NCI-H128 (cell line): ENCODE measurements around the gene PSTPIP2.
"Not testable (repeated sequence)": the region's sequence is repeated elsewhere in the genome, so short reads cannot be mapped to it uniquely, and the experiment has no call there.

ENCODE experiments used
- DNase-seq: peaks from one replicate; lab custom pipeline; 2025; ENCODE audit not compliant: unreplicated experiment; lab: John Stamatoyannopoulos, UW

Gene PSTPIP2

DNA sequence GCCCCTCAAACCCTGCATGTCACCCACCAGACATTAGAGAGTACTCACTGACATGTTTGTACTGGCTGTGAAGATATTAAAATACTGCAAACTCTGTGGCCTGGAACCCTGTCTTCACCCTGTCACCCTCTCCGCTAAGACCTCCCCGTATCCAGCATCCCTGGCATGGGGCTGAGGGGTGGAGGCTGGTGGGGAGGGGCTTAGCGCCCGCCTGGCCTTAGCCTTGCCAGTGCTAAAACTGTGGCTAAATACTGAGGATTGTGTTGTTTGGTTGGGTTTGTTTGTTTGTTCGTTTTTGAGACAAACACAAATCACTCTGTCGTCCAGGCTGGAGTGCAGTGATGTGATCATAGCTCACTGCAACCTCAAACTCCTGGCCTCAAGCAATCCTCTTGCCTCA lies 1.8 kb downstream of the PSTPIP2 start:
- DNase-seq, result no peak

DNA sequence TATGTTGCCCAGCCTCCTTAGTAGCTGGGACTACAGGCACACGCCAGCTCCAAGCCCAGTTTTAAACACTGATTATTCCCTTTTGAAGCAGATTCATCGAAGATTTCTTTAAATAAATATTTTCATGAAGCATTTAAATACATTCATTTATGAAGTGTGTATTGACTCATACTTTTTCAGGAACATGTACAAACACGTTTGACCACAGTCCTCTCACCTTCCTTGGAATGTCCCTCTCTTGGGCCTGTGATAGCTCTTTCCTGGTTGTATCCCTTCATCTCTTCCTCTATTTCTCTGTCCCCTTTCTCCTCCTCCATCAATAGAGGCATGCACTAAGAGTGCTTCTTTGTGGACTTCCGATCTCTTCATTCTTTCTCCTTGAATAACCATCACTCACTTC lies 2.5 kb downstream of the PSTPIP2 start:
- DNase-seq, result no peak

GRCh38 chr18:46068763-46069162 lies 3.3 kb downstream of the PSTPIP2 start:
- DNase-seq, result no peak

- DNase-seq, result no peak
Measured at GRCh38 chr18:46067438-46068007, 4.5 kb downstream of the PSTPIP2 start.

GRCh38 chr18:46062781-46063180 lies 9.3 kb downstream of the PSTPIP2 start:
- DNase-seq, result no peak

GRCh38 chr18:46061796-46062195 lies 10.3 kb downstream of the PSTPIP2 start:
- DNase-seq, result no peak

DNA sequence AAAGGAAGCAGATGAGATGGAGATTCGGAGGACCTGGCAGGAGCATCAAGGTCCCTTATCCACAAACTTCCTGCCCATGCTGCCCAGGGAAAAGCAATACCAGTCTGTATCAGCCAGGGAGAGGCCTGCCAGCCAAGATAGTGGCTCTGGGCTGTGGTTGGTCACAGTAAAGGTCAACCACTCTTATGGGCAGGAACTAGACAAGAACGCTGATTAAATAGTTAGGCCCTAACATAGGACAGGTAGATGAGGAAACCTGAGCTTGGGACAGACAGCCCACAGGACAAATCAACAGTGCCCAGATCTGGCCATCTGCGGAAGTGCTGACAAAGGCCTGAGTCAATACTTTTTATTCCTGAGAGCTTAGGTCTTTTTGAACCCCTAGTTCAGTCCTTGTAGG lies 10.7 kb downstream of the PSTPIP2 start:
- no peak for DNase-seq

DNA sequence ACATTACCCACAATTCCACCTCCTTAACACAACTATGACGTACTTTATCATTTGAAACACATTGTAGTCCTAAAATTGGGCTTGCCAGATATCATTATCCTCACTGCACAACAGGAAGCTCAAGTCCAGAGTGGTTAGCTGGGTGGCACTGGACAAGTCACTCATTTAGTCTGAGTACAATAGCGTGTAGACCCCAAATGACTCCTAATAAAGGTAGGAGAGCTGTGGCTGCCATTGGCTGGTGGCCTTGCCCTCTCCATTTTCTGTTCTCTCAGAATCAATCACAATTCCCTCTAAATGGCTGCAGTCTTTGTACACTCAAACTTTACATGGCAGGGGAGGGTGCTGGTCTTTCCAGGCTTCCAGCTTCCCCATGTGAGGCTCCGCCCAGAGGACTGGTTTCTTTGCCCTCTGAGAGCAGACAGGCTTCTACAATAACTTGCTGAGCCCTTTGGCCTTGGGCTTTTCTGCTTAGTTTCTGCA lies 11.7 kb downstream of the PSTPIP2 start:
- no peak for DNase-seq

GRCh38 chr18:46055838-46056230 lies 16.2 kb downstream of the PSTPIP2 start:
- no peak for DNase-seq

DNA sequence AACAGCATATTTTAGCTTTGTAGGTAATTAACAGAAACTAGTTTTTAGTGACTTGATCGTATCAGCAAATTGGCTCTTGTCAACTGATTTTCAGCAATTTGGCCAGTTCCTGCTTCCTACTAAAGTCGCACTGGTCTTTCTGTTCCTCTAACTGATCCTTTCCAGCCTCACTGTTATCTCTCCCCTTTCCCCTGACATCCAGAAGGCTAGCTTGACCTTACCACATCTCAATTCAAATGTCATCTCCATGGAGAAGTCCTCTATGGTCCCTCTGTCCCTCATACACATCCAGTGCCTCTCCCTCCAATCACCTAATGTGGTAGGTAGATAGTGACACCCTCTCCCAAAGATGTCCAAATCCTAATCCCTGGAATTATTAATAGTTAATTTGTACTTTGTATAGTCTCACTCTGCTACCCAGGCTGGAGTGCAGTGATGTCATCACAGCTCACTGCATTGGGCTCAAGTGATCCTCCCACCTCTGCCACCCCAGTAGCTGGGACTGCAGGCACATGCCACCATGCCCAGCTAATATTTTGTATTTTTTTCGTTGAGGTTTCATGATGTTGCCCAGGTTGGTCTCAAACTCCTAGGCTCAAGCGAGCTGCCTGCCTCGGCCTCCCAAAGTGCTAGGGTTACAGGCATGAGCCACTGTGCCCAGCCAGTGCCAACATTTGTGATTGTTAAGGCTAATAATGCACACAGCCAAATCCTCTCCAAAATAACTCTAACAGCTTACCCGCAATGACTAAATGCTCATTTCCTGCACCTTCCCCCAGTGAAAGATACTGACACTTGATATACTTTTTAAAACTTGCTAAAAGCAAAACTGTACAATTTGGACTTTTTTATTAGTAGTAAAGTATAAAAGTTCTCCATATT lies 16.9 kb downstream of the PSTPIP2 start:
- no peak for DNase-seq

GRCh38 chr18:46053368-46054095 lies 18.5 kb downstream of the PSTPIP2 start:
- no peak for DNase-seq

DNA sequence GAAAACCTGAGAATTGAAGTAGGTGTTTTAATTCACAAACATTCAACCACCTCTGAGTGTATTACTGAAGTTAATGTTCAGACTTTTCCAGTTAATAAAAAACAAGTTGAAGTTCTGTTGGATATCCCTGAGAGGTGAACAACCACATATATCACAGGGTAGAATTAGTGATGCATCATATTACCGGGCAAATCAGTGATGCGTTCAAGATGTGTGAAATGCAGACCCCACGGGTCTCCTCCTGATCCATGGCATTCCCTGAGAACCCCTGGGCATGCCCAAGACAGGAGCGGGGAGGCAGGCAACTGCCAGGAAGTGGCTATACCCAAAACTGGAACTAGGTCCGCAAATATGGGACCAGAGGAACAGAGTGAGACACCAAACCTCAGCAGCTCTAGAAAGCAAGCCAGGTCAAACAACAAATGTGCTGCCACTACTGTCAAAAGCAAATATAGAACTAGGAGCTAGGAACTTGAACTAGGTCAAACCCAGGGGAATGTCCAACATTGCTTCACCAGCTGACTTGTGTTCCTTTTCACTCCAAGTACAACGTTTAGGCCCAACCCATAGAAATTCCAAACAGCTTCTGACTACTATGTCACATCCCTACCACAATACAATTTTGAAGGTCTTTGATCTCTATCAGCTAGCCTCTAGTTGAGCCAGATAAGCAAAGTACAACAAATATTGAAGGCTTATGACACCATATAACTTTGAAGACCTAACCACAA lies 20.2 kb downstream of the PSTPIP2 start:
- DNase-seq, result no peak

GRCh38 chr18:46050268-46050667 lies 21.8 kb downstream of the PSTPIP2 start:
- DNase-seq, result no peak

DNA sequence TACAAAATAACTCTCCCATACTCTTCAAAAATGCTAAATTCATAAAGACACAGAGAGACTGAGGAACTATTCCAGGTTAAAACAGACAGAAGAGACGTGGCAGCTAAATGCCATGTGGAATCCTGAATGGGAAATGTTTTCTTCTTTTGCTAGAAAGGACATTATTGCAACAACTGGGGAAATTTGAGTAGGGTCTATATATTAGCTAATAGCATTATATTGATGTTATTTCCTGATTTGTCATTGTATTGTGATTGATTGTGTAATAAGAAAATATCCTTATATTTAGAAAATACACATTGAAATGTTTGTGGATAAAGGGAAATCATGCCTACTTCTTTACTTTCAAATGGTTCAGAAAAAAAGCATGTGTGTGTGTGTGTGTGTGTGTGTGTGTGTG lies 23.4 kb downstream of the PSTPIP2 start:
- no peak for DNase-seq

DNA sequence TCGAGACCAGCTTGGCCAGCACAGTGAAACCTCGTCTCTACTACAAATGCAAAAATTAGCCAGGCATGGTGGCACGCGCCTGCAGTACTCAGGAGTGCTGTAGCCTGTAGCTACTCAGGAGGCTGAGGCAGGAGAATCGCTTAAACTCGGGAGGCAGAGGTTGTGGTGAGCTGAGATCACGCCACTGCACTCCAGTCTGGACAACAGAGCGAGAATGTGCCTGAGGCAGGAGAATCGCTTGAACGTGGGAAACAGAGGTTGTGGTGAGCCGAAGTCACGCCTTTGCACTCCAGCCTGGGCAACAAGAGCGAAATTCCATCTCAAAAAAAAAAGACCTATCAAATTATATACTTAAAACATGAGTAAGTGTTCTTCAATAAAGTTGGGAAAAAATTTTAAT lies 24.7 kb downstream of the PSTPIP2 start:
- not testable (repeated sequence) for DNase-seq

DNA sequence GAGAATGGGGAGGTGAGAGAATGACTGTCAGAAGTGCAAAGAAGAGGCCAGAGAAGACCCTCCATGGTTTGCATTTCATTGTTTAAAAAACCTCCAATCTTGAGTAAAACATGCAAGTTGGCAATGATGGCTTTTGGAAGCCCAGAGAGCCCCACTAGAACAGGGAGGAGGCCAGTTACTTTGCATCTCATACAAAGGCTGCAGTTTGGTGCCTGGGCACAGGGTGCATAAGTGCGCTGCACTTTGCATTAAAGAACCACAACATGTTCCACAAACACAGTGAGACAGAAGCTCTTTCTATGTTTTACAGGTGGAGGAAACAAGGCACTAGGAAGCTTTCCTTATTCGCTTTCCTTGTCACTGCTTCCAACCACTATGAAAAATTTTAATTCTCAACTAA lies 25.4 kb downstream of the PSTPIP2 start:
- DNase-seq, result no peak

DNA sequence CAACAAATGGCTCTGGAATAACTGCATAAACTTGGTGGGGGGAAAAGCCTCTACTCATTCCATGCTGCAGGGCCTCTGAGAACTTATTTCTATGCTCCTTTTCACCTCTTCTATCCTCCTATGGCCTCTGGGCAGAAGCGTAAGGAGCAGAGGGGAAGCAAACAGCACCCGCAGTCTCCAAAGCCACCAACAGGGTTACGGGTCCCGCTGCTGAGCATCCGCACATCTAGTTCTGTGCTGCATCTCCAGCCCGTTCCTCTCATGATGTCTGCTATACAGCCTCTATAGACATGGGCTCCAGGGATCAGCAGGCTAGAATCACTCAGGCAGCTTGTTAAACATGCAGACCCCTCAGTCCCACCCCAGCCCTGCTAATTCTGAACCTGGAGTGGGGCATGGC lies 25.9 kb downstream of the PSTPIP2 start:
- DNase-seq, result no peak

- no peak for DNase-seq
Measured at GRCh38 chr18:46042571-46043123, 29.4 kb downstream of the PSTPIP2 start.

DNA sequence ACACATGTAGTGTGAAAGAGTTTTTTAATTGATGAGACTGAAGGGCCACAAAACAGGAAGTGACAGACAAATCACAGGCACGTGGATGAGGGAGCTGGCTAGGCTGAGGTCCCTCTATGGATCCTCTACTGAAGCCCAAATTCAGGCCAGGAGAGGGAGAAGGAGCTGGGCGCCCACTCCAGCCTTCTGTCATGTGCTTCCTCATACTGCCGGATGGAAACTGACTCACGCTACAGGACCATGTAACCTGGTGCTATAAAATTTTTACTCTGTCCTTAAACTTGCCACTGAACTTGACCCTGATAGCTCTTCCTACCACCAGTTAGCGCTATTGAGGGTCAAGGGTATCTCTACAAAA lies 31.3 kb downstream of the PSTPIP2 start:
- no peak for DNase-seq

GRCh38 chr18:46040033-46040746 lies 31.9 kb downstream of the PSTPIP2 start:
- DNase-seq, result no peak
